Fibroblast of the conjunctiva (primary cell): ENCODE results near the gene YTHDF2.
A peak's percentile ranks its signal among the peaks of the same experiment; 100 is the strongest.
"Not testable (repeated sequence)": the region's sequence is repeated elsewhere in the genome, so short reads cannot be mapped to it uniquely, and the experiment has no call there.

Experiments
- DNase-seq: peaks from one replicate; pipeline ENCODE4 v3.0.0-alpha.2; 2010; ENCODE audit warnings: low read depth

Gene YTHDF2

DNA sequence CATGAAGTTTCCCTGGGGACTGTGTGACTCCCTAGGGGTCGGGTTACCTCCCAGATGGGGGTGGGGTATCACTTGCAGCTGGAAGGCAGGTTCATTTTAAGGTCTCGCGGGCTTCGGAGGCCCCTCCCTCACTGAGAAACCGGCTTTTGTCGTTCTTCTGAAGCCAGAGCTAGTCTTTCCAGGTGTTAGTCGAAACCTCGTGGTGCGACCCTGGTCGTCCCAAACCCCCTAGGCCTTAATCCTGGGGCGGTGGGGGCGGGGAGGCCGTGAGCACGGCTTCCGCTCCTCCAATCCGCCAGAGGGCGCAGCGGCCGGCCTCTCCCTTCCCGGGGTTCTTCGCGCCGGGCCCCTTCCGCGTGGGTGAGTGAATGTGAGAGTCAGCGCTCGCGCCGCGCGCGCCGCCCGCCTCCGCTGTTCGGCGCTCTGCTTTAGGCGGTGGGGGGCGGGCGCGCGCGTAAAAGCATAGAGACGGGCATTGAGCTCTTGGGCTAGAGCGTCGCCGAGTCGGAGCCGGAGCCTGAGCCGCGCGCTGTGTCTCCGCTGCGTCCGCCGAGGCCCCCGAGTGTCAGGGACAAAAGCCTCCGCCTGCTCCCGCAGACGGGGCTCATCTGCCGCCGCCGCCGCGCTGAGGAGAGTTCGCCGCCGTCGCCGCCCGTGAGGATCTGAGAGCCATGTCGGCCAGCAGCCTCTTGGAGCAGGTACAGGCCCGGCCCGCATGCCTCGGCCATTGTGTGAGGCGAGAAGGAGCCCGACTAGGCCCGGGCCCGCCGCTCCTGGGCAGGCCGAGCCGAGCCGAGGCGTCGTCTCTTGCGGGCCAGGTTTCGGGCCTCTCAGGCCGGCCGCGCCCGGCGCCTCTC lies at the start of gene YTHDF2:
Gene YTHDF2, plus strand, starts transcription at position 491 of the 857 bp plus-strand sequence. Its CDS starts 181 bp downstream, at position 672.
- DNase-seq, result peak; percentile 88

DNA sequence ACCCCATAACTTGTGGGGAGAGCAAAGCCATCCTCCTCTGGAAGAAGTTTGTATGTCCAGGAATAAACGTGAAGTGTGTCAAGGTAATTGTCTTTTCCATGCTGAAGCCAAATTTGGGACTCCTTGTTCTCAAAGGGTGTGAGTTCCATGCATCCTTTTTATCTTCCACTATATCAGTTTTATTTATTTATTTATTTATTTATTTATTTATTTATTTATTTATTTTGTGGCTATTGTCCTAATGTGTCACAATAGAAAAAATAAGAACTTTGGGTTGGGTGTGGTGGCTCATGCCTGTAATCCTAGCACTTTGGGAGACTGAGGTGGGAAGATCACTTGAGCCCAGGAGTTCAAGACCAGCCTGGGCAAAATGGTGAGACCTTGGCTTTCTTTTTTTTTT lies 45.1 kb upstream of the YTHDF2 start:
- not testable (repeated sequence) for DNase-seq

DNA sequence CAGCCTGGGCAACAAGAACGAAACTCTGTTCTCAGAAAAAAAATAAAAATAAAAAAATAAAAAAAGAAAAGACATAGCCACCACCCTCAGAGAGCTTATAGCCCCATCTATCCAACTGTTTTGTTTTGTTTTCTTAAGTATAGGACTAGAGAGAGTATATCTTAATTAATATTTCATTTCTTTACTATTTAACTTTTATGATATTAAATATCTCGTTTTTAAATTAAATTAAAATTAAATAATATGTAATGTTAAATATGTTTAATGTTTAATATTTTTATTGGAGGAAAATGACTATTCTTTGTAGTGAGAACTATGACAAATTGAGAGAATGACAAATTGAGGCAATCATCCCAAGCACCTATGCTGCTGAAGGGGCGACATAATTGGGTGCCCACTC lies 33.1 kb upstream of the YTHDF2 start:
- DNase-seq, result no peak

DNA sequence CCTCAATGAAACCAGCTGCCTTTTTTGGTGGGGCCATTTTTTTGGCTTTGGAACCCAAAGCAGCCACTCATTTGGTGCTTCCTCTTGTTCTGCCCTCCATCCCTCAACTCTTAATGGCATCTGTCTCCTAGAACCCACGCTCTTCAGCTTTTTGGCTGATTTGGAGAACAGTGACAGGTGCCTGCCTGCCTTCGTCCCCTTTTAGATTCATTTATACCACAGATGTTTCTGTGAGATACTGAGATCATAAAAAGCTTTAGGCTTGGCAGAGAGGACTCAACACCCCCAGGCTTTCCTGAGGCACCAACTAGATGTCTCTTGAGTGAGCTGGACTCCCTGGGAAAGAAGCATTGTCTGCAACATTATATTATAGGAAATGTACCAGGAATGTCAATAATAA lies 20.4 kb upstream of the YTHDF2 start:
- no peak for DNase-seq

DNA sequence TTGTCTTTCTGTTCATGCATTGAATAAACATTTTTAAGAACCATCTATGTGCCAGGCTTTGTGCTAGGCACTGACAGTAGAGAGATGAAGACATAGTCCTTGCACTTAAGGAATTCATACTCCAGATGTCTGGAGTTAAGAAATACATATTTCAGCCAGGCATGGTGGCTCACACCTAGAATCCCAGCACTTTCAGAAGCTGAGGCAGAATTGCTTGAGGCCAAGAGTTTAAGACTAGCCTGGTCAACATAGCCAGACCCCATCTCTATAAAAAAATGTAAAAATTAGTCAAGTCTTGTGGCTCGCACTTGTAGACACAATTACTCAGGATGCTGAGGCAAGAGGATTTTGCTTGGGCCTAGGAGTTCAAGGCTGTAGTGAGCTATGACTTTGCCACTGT lies 18.6 kb upstream of the YTHDF2 start:
- no peak for DNase-seq

DNA sequence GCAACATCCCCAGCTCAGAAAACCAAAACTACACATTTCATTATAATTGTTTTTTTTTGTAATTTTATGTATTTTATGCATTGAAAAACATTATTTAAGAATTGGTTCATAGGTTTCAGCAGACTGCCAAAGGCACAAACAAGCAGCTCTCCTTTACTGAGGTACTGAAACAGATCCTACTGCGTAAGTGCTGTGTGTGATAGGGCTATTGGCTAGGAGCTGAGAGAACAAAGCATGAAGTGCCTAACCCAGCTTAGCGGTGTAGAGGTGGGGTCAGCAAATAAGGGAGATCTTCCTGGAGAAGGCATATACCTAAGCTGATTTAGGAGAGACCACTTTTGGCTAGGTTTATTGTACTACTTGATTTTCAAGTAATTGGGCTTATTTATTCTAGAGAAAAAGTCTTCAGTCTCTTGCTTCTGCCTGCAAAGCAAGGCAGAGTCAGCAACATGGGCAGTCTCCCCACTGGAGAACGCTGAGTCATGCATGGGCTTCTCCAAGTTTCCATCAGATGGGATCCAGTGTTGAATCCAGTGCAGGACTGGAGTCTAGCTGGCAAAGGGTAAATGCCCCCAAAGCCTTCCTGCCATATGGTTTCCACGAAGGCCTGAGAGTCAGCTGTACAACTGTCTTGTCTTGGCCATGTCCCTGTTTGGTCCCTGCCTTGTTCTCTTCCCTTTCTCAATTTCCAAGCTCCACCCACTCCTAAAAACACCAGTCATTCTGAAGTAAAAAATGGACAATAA lies 18.0 kb upstream of the YTHDF2 start:
- DNase-seq, result peak; percentile 20

DNA sequence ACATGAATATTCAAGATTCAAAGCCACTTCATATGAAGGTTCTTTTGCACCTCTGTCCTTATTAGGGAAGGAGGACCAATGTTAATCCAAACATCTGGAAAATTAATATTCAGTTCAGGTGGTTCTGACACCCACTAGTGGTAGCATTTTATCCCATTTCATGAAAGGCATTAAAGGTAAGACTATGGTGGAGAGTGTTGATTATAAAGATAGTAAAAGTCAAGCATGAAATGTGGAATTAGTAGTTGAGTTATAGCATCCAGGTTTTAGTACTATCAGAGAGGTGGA lies 17.5 kb upstream of the YTHDF2 start:
- no peak for DNase-seq

DNA sequence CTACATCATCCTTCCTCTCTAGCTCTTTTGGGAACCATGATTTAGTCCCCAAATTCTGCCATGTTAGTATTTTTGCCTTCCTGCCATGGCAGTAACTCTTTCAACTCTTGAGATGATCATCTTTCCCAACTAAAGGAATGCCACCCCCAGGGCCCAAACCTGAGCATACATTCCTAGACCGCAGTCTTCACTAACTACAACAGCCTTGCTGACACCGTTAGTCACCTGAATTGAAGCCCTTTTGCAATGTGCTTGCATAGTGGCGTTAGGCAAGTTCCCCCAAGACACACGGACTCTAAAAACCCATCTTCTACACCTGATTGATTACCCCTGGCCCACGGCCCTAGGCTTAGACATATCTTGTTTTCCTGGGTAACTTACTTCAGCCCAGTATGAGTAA lies 16.4 kb upstream of the YTHDF2 start:
- no peak for DNase-seq

DNA sequence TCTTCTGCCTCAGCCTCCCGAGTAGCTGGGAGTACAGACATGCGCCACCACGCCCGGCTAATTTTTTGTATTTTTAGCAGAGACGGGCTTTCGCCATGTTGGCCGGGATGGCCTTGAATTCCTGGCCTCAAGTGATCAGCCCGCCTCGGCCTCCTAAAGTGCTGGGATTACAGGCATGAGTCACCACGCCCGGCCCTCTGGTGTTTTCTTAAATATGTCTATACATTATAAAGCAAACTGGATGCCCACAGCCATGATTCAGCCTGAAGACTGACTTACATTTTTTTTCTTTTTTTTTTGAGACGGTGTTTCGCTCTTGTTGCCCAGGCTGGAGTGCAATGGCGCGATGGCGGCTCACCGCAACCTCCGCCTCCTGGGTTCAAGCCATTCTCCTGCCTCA lies 14.8 kb upstream of the YTHDF2 start:
- not testable (repeated sequence) for DNase-seq

DNA sequence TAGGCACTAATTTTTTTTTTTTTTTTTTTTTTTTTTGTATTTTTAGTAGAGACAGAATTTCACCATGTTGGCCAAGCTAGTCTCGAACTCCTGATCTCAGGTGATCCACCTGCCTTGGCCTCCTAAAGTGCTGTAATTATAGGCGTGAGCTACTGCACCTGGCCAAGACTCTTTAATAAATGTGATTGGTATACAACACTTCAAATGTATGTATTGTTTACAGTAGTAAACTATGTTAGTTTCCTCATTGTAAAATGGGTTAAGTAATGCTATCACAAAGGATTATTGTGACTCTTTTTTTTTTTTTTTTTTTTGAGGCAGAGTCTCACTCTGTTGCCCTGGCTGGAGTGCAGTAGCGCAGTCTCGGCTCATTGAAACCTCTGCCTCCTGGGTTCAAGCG lies 11.4 kb upstream of the YTHDF2 start:
- not testable (repeated sequence) for DNase-seq

DNA sequence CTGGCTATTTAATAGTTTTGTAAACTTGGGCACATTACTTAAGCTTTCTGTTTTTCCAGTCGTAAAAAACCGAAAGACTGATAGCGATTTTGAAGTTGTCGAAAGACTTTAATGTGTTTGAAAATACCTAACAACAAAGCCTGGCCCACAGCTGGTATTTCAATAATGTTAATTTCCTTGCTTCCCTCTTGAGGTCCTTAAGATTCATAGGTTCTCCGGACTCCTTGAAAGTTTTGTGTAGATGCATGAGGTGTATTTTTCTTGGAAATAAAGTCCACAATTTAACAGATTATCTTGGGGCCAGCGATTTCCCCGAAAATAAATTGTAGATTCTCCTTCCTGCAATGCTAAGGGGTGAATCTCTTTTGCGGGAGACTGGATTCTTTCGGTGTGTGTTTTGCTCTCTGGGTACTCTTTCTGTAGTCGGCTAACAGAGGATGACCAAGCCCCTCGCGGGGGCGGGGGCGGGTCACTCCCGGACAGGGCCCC lies 735 bp upstream of the YTHDF2 start:
- no peak for DNase-seq

DNA sequence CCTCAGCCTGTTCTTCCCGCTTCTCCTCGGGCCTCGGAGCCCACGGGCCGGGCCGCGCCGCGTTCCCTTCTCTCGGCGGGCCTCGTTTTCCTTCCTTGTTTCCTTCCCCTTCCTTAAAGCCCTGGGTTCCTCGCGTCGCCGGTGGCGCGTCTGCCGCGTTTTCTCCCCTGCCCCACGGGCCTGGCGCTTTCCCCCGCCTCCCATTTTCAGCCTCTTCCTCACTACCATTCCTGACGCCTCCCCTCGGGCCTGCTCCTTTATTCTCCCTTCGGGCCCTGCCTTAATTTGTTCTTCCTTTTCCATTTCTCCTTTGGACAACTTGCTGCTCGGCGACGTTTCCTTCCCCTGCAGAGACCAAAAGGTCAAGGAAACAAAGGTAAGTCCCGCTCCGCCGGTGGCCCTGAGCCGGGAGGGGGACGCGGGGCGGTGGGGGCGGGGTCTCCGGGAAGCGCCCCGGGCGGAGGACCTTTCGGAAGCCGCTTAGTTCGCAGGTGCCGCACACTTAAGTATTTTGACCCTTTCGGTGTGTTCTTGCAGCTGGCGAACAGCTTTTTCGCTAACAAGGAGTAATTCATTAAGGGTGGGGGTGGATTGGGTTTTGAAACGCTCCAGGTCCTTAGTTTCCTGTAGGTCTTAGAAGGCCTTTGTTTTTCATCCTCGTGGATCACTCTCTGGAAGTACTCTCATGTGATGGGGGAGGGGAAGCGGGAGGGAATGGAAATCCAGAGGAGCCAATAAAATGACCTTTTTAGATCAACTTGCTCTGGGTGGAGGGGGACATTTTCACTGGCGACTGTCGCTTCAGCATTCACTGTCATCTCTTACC lies 780 bp downstream of the YTHDF2 start:
- no peak for DNase-seq

DNA sequence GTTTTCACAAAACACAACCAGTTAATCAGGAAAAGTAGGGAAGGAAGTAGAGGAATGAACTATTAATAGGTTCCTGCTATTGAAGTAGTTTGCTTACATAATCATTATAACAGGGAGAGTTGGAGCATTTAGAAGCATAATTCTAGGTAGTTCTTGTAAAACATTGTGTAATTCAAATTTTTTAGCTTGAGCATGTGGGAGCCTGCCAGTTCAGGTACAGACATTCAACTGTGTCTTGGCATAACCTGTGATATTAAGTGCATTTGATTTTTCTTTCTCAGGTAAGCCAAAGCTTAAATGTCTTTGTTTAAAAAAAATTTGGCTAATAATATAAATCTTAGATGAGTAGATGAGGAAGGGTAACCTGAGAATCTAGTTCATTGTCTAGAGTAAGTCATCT lies 3.4 kb downstream of the YTHDF2 start:
- no peak for DNase-seq

DNA sequence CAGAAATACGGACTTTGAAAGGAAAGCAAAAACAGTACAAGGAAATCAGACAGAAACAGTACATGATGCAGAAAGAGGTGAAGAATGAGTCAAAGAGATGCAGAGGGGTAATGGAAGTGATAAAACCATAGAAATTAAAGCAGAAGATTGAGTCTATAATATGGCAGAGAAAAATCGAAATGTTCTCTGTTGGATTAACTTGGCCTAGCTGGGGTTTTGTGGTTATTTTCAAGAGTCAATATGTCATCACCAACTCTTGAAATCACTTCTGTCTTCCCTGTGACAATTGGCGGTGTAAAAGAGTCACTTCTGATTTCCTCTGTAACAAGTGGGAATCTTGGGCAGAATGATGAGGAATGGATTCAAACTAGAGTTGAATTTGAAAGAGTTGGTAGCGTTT lies 7.4 kb downstream of the YTHDF2 start:
- DNase-seq, result no peak

DNA sequence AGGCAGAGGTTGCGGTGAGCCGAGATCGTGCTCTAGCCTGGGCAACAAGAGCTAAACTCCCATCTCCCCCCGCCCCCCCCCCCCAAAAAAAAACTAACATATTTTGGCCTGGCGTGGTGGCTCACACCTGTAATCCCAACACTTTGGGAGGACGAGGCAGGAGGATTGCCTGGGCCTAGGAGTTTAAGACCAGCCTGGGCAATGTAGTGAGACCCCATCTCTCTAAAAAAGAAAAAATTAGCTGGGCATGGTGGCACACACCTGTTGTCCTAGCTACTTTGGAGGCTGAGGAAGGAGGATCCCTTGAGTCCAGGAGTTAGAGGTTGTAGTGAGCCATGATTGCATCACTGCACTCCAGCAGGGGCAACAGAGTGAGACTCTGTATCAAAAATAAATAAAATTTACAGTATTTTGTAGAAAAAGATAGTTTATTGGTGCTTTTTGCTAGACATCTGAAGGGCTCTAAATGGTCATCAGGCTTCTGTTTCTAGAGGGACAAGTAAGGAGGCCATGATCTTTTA lies 9.0 kb downstream of the YTHDF2 start:
- DNase-seq, result no peak

DNA sequence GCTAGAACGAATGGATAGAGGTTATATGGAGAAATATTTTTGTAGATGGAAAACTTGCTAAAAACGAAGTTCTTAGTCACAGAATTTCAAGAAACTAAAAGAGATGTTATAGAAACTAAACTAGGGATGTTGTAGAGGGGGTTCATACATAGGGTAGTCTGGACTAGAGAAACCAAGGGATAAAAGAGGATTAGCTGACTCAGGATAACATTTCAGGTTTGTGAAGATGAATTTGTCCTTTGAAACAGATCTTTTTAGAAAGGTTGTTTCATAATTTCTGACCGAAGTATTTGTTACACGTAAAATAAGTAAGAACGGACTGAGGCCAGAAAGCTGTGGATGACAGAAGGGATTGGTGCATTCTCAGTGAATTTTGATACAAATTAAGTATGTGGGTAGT lies 13.6 kb downstream of the YTHDF2 start:
- no peak for DNase-seq

DNA sequence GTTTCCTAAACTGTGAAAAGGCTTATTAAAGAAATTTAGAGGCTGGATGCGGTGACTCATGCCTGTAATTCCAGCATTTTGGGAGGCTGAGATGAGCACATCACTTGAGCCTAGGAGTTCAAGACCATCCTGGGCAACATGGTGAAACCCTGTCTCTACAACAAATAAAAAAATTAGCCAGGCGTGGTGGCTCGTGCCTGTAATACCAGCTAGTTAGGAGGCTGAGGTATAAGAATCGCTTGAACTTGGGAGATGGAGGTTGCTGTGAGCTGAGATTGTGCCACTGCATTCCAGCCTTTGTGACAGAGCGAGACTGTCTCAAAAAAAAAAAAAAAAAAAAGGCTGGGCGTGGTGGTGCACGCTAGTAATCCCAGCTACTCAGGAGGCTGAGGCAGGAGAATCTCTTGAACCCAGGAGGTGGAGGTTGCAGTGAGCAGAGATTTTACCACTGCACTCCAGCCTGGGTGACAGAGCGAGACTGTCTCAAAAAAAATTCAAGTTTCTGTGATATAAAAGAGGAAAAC lies 14.1 kb downstream of the YTHDF2 start:
- DNase-seq, result not testable (repeated sequence)

DNA sequence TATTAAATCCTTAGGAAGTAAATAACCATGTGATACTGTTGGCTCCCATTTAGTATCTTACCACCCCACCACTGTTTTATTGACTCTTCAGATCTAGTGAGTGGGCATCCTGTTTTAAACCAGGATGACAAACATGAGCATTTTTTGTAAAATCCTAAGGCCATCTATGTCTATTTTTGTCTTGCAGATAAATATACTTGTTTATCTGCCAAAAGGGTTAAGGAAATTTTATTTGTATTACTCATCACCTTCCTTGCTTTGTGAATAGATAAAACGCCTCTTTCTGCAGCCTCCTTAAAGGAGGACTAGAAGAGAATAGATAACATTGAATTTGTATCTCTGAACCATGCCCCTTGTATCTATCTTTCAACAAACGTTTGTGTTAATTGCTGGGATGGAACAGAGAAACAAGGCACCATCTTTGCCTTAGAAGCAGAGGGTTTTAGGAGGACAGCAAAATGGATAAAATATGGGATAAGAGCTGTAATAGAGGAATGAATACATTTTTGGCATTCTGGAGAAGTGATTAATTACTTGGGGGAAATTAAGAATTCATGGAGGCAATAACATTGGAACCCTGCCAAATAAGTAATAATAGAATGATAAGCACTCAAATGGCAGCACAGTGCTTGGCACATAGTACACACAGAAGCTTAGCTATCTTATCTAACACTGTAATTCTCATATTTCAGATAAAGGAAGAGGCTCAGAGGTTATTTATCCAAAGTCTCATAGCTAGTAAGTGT lies 14.7 kb downstream of the YTHDF2 start:
- no peak for DNase-seq

DNA sequence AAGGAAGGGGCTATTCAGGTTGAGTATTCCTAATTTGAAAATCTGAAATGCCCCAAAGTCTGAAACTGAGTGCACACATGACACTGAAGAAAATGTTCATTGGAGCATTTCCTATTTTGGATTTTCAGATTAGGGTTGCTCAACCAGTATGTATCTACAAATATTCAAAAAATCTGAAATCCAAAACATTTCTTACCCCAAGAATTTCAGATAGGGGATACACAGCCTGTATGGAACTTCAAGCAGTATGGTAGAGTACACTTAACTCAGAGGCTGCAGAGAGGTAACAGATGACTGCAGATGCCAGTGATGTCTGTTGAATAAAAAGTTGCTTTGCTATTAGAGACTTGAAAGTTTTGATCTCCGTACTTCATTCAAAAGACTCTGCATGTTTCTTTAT lies 19.0 kb downstream of the YTHDF2 start:
- no peak for DNase-seq

DNA sequence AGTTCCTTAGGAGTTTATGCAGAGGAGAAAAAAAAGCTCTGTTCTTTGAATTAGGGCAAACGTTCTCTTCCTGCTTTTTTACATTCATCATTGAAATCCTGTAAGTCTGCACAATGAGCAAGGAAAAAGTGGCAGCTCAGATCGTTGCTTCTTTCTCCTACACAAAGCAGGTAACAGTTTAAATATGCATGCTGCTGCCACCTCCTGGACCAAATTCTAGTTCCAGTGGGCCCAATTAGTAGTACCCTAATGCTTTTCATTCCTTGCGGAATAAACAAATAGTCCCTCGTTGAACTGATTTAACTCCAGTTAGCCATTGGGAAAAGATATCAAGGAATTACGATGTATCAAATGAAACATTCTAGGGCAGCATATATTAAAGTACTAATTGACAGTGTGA lies 20.1 kb downstream of the YTHDF2 start:
- no peak for DNase-seq

DNA sequence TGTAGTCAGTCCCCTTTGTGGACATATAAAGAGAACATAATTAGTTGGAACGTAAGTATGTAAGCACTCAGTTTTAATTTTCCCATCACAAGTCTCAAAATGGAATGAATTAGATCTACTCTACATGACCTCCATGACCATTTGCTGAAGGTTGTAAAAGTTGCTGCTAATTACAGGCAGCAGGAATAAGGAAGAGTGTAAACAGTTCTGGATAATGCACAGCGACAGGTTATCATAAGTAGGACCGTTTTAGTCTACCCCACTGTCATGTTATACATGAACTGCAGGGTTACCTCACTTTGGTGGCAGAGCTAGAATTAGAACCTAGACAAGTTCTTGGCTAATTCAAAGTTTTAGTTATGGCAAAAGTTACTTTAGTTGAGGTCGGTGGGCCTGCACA lies 21.7 kb downstream of the YTHDF2 start:
- no peak for DNase-seq
